B cell (primary cell): Measurements from ENCODE around the gene ZNF462. TPM values are rescaled to one million over a fixed set of nuclear protein-coding genes. Genes with fewer than 3 reads are reported as not detected.

Experiments used
- ATAC-seq: fragments of 200-7000 bp; cut with Tn5 transposase; one replicate; pipeline ENCODE4 v1.10.0; 2021; ENCODE audit warnings: low read depth, mild to moderate bottlenecking, moderate number of reproducible peaks, moderate library complexity
- CTCF ChIA-PET: fragments of 350-600 bp; sonication (Branson Sonifier 250); formaldehyde crosslinking; loops from one replicate; lab custom pipeline; 2021; ENCODE audit warnings: antibody characterized with exemption, inconsistent platforms; lab: Charles Lee
- POLR2A ChIA-PET: fragments of 350-600 bp; sonication (Branson Sonifier 250); formaldehyde crosslinking; loops from one replicate; lab custom pipeline; 2021; ENCODE audit warnings: antibody characterized with exemption; lab: Charles Lee
- DNase-seq: peaks from one replicate; pipeline ENCODE4 v3.0.0; 2013
- H2AFZ ChIP-seq: 2 replicates; pipeline ENCODE4 v1.6.1; 2012; ENCODE audit warnings: mild to moderate bottlenecking, low read depth, low read length; ENCODE audit not compliant: insufficient read depth, poor library complexity, severe bottlenecking
- H3K27ac ChIP-seq, 2 donors: 1 replicate in 1 of 2; 2 replicates in 1 of 2; pipeline ENCODE4 v1.5.1; 2012 to 2013; ENCODE audit warnings: low read length in 2 of 2, mild to moderate bottlenecking in 2 of 2, moderate library complexity in 1 of 2
- H3K27me3 ChIP-seq, 4 experiments: fragments of 200-600 bp in 1 of 4; sonication (generic) in 1 of 4; replicated peaks in 1 of 4; 1 replicate in 2 of 4; 2 replicates in 2 of 4; pipeline versions ENCODE4 v1.6.1 to v1.7.0; 2013 to 2016; ENCODE audit warnings: low read length in 3 of 4, mild to moderate bottlenecking in 2 of 4, mixed read lengths in 1 of 4, moderate library complexity in 1 of 4; ENCODE audit not compliant: insufficient read depth in 4 of 4, control insufficient read depth in 3 of 4; ENCODE audit errors: control extremely low read depth in 1 of 4
- H3K36me3 ChIP-seq, 2 experiments: replicated peaks in 1 of 2; 1 replicate in 1 of 2; 2 replicates in 1 of 2; pipeline versions ENCODE4 v1.6.1 to v1.7.1; 2013; ENCODE audit warnings: low read length in 1 of 2; ENCODE audit not compliant: insufficient read depth in 2 of 2, control insufficient read depth in 1 of 2; ENCODE audit errors: control extremely low read depth in 1 of 2, extremely low read depth in 1 of 2
- H3K4me1 ChIP-seq, 2 donors: fragments of 200-600 bp in 1 of 2; sonication (generic) in 1 of 2; 1 replicate in 1 of 2; 2 replicates in 1 of 2; pipeline versions ENCODE4 v1.5.1 to v1.6.1; 2013 to 2017; ENCODE audit warnings: low read length in 2 of 2; ENCODE audit not compliant: control insufficient read depth in 2 of 2, insufficient read depth in 2 of 2
- H3K4me2 ChIP-seq: replicated peaks from 2 replicates; pipeline ENCODE3; 2012; ENCODE audit warnings: mild to moderate bottlenecking, low read depth, low read length; ENCODE audit not compliant: poor library complexity, severe bottlenecking
- H3K4me3 ChIP-seq, 5 experiments: fragments of 200-600 bp in 1 of 5; sonication (generic) in 1 of 5; 1 replicate in 3 of 5; 2 replicates in 2 of 5; pipeline versions ENCODE4 v1.5.1 to v1.7.0; 2011 to 2016; ENCODE audit warnings: low read length in 4 of 5, mild to moderate bottlenecking in 4 of 5, low read depth in 2 of 5, control low read depth in 1 of 5, moderate library complexity in 1 of 5; ENCODE audit not compliant: insufficient read depth in 1 of 5; ENCODE audit errors: control extremely low read depth in 1 of 5, extremely low read depth in 1 of 5
- H3K79me2 ChIP-seq: fragments of 200-600 bp; sonication (generic); one replicate; pipeline ENCODE4 v1.6.0; 2016; ENCODE audit warnings: low read length; ENCODE audit not compliant: control insufficient read depth, insufficient read depth
- H3K9ac ChIP-seq: fragments of 200-600 bp; sonication (generic); 2 replicates; pipeline ENCODE4 v1.6.1; 2017; ENCODE audit warnings: mild to moderate bottlenecking, low read length, moderate library complexity
- H3K9me3 ChIP-seq, 3 donors: one replicate each; pipeline versions ENCODE4 v1.6.1 to v1.7.1; 2013; ENCODE audit warnings: low read length in 2 of 3; ENCODE audit not compliant: control insufficient read depth in 2 of 3, insufficient read depth in 1 of 3; ENCODE audit errors: control extremely low read depth in 1 of 3
- H4K20me1 ChIP-seq: 2 replicates; pipeline ENCODE4 v1.6.0; 2012; ENCODE audit warnings: mild to moderate bottlenecking, low read length; ENCODE audit not compliant: insufficient read depth, control insufficient read depth, poor library complexity, severe bottlenecking
- H3K27ac Mint-ChIP-seq: one replicate; pipeline ENCODE4 v1.8.0; 2021; ENCODE audit warnings: mixed read lengths
- H3K27me3 Mint-ChIP-seq: one replicate; pipeline ENCODE4 v1.8.0; 2021; ENCODE audit warnings: mixed read lengths
- H3K4me1 Mint-ChIP-seq: one replicate; pipeline ENCODE4 v1.8.0; 2021; ENCODE audit warnings: mixed read lengths
- H3K4me3 Mint-ChIP-seq: one replicate; pipeline ENCODE4 v1.8.0; 2021; ENCODE audit warnings: mixed read lengths
- H3K9me3 Mint-ChIP-seq: one replicate; pipeline ENCODE4 v1.8.0; 2022; ENCODE audit warnings: mixed read lengths; ENCODE audit not compliant: insufficient read depth
- EZH2 ChIP-seq: IDR thresholded peaks from 2 replicates; pipeline ENCODE4 v1.6.1; 2012; ENCODE audit warnings: borderline replicate concordance, low read depth, mild to moderate bottlenecking, moderate library complexity, low read length; ENCODE audit not compliant: insufficient read depth, poor library complexity, severe bottlenecking
- WGBS: methylation state at CpG from one replicate; pipeline ENCODE4 v1.1.5; 2013; ENCODE audit warnings: missing lambda C conversion rate; ENCODE audit not compliant: insufficient coverage; 5-methylcytosine and 5-hydroxymethylcytosine counted together
- intact Hi-C: fragments of 100-400 bp; cut with micrococcal nuclease; formaldehyde crosslinking; loops from one replicate; pipeline ENCODE4 v1.10.0; 2022
- polyA plus RNA-seq: library from polyadenylated mRNA; depleted of rRNA; stranded (reverse); fragments of >200 nt; gene quantifications from 2 replicates; pipeline ENCODE4 v1.2.3, GENCODE V29; 2012
- total RNA-seq, 2 donors: library from RNA; stranded (reverse); fragments of 120-200 nt in 1 of 2; gene quantifications; 1 replicate in 1 of 2; 2 replicates in 1 of 2; pipeline versions ENCODE4 v1.2.3 to v1.2.4, GENCODE V29; 2013 to 2022
- TF ChIP-seq, protein P1 (sequence below): fragments of 200-600 bp; IDR thresholded peaks from one replicate; pipeline ENCODE4 v1.8.0; 2022; ENCODE audit warnings: antibody characterized with exemption, mild to moderate bottlenecking

The ZNF462 gene
- total and polyA plus RNA-seq, 2 donors (not counting 1 experiment from before 2014, with no cell fraction given) = not detected

DNA sequence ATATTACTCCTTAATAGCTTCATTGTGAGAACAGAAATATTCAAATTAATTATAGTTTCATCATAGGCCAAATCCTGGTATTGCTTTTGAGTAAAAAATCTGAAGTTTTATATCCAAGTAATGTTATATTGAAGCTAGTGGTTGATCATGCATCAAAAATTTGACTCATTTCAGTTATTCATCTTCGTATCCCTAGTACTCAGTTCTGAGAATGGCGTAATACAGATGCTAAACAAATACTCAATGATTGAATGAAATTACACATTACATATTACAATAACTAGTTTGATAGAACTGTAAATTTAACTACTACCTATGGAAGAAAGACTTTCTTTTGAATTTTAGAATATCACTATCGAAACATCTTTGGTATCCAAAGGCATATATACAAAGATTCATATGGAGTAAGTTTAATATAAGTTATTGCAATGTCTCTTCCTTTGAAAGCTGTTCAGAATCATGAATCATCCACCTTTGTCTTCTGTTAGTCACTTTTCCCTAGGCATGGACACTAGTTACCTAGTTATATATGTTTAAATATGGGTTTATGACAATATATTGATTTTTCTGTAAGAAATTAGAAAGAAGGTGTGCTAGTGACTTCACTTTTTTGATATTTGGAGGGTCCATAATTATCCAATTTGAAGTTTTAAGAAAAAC lies 5.0 kb upstream of the ZNF462 start:
- Histone ChIP-seq H2AFZ (no peak overlapping the region), H3K4me2 (no peak overlapping the region), H3K9ac (no peak overlapping the region), H3K4me3 (no peak overlapping the region), H3K27ac (no peak overlapping the region), H3K79me2 (no peaks in the 10 kb centered on the region), H3K4me1 (peaks cover 25 to 34% of the 10 kb centered on the region in 2 donors), H4K20me1 (no peaks in the 10 kb centered on the region), H3K27me3 (peaks cover 1 to 43% (median 39%) of the 10 kb centered on the region in 4 experiments), H3K36me3 (no peaks in the 10 kb centered on the region), H3K9me3 (peaks cover 0 to 10% (median 0%) of the 10 kb centered on the region in 3 donors)
- DNase-seq (no peak), ATAC-seq (no peak)
- Mint-ChIP-seq H3K27ac (no peak overlapping the region), H3K27me3 (peaks cover 50% of the 10 kb centered on the region), H3K9me3 (no peaks in the 10 kb centered on the region), H3K4me1 (peaks cover 26% of the 10 kb centered on the region), H3K4me3 (no peak overlapping the region)
- no CpG with 5 or more reads among the region's 3 CpGs for WGBS
- intact Hi-C loops = no loop called here
- TF ChIP-seq, protein P1, sequence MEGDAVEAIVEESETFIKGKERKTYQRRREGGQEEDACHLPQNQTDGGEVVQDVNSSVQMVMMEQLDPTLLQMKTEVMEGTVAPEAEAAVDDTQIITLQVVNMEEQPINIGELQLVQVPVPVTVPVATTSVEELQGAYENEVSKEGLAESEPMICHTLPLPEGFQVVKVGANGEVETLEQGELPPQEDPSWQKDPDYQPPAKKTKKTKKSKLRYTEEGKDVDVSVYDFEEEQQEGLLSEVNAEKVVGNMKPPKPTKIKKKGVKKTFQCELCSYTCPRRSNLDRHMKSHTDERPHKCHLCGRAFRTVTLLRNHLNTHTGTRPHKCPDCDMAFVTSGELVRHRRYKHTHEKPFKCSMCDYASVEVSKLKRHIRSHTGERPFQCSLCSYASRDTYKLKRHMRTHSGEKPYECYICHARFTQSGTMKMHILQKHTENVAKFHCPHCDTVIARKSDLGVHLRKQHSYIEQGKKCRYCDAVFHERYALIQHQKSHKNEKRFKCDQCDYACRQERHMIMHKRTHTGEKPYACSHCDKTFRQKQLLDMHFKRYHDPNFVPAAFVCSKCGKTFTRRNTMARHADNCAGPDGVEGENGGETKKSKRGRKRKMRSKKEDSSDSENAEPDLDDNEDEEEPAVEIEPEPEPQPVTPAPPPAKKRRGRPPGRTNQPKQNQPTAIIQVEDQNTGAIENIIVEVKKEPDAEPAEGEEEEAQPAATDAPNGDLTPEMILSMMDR = no peak
- TF ChIP-seq EZH2 = no peak
- CTCF ChIA-PET = no interaction called here
- POLR2A ChIA-PET = no interaction called here

DNA sequence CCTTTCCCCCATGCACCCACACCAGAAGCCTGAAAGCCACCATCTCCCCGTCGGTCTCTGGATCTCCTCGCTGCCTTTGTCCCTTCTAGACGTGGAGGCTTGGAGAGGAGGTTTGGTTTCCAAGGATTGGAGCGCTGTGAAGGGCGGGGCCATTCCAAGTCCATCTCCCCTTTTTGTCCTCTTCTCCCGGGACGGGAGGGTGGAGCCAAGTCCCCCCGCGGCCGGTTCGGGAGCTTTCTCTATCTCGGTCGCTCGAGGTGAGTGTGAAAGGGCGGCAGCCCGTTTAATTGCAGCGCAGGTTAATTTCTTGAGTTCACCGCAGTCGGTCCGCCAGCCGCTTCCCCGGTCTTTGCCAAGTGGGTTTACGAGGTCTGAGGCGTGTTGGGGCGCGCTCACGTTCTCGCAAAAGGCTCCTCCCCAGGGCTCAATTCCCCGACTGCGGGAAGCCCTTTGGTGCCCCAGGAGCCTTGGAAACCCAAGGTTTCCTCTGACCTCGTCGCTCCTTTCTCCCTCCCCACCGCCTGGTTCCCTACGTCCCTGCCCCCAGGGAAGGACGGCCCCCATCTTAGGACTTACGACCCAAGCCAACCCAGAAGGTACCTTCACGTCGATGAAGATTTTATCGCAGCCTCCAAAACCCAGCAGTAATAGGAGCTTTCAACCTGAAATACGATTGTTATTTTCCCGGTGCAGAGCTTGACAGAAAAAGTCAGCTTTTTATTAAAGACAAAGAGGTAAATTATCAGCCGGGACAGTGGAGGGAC lies 2.8 kb upstream of the ZNF462 start:
- ATAC-seq (no peak), DNase-seq (no peak)
- H3K27ac Mint-ChIP-seq = no peak overlapping the region
- no peak overlapping the region for H3K27ac ChIP-seq
- 8% methylated on average over 33 of the region's 43 CpGs for WGBS
- H3K79me2 ChIP-seq = no peaks in the 10 kb centered on the region
- peaks cover 36% of the 10 kb centered on the region for H3K4me1 Mint-ChIP-seq
- peaks cover 0 to 17% (median 0%) of the 10 kb centered on the region in 3 donors for H3K9me3 ChIP-seq
- H3K27me3 Mint-ChIP-seq = peaks cover 63% of the 10 kb centered on the region
- TF ChIP-seq, protein P1 = no peak
- TF ChIP-seq EZH2 = peak; percentile 19
- H3K9me3 Mint-ChIP-seq = no peaks in the 10 kb centered on the region
- H3K36me3 ChIP-seq = no peaks in the 10 kb centered on the region
- peak overlapping the region; percentile 20 for H3K4me2 ChIP-seq
- peak overlapping the region; percentile 32 for H3K4me3 Mint-ChIP-seq
- peaks cover 1 to 56% (median 45%) of the 10 kb centered on the region in 4 experiments for H3K27me3 ChIP-seq
- ChIA-PET CTCF (no interaction called here), POLR2A (no interaction called here)
- H3K4me3 ChIP-seq = no peak overlapping the region
- peaks cover 40 to 44% of the 10 kb centered on the region in 2 donors for H3K4me1 ChIP-seq
- peak overlapping the region; percentile 49 for H2AFZ ChIP-seq
- no peaks in the 10 kb centered on the region for H4K20me1 ChIP-seq
- no peak overlapping the region for H3K9ac ChIP-seq
- intact Hi-C loops = no loop called here
